ENCODE measurements around the gene LNX2.
A peak's percentile ranks its signal among the peaks of the same experiment; 100 is the strongest.

Gene LNX2

DNA sequence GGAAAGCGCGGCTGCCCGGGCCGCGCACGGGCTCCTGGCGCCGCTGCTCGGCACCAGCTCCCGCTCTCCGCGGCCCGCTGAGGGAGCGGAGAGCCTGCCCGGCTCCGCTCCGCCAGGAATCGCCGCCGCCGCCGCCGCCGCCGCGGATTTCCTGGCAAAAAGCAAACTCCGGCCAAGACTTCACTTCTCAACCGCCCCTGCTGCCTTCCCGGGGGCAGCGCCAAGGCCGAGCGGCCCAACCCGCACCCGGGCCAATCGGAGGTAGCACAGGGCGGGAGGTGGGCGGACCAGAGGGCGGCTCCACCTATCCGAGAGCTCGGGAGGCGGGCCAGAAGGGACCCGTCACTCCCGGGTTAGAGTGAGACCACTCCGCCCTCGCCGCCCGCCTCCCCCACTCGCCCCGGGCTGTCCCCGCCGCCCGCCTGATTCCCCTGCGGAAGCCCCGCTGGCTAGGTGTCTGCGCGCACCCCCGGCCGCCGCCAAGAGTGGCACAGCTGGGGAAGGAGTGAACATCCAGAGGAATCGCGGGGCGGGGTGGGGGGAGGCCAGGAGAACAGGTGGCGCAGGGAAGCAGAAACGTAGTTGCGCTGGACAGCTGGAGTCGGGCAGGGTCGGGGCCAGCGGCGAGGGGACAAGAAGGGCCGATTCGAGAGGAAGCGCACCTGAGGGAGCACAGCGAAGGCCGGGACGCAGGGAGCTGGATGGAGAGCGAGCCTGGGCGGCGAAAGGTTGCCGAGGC is at the start of gene LNX2:
LNX2 (minus strand) TSS at position 153 of the 739 bp plus-strand sequence. CDS start 38,826 bp downstream, outside the sequence.
- TF ChIP-seq, protein P1, sequence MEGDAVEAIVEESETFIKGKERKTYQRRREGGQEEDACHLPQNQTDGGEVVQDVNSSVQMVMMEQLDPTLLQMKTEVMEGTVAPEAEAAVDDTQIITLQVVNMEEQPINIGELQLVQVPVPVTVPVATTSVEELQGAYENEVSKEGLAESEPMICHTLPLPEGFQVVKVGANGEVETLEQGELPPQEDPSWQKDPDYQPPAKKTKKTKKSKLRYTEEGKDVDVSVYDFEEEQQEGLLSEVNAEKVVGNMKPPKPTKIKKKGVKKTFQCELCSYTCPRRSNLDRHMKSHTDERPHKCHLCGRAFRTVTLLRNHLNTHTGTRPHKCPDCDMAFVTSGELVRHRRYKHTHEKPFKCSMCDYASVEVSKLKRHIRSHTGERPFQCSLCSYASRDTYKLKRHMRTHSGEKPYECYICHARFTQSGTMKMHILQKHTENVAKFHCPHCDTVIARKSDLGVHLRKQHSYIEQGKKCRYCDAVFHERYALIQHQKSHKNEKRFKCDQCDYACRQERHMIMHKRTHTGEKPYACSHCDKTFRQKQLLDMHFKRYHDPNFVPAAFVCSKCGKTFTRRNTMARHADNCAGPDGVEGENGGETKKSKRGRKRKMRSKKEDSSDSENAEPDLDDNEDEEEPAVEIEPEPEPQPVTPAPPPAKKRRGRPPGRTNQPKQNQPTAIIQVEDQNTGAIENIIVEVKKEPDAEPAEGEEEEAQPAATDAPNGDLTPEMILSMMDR (IDR thresholded peaks at IDR 0.05; ENCODE audit: control insufficient read depth, insufficient read depth, low read depth, low read length, missing control alignments), result no peak
- peak; percentile 77 for DNase-seq (ENCODE audit: low read depth)
- peak within 1 kb of the TSS; percentile 53 for H3K4me3 ChIP-seq (ENCODE audit: control insufficient read depth, low read depth, low read length)

DNA sequence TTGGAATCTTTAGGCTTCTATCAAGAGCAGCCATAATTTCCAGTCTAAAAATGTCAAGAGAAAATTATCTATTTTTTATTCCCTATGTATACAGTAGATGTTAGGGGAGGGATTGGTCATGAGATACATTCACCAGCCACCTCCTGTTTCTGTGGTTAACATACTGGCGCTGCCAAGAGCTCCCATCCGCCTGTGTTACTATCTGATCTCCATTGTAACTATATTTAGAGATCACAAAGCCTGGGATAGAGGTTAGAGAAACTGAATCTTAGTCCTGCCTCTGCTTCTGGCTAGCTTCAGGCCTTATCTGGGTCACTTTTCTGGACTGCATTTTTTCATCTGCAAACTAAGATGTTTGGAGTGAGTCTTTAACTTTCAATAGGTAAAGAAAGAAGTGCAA is 47.6 kb upstream of the LNX2 start:
- TF ChIP-seq, protein P1 (IDR thresholded peaks at IDR 0.05; ENCODE audit: control insufficient read depth, insufficient read depth, low read depth, low read length, missing control alignments), result no peak
- no peak for DNase-seq (ENCODE audit: low read depth)
- no peak overlapping the region for H3K4me3 ChIP-seq (ENCODE audit: control insufficient read depth, low read depth, low read length)

GRCh38 chr13:27666951-27667350 is 46.6 kb upstream of the LNX2 start:
- H3K4me3 ChIP-seq (ENCODE audit: control insufficient read depth, low read depth, low read length), result no peak overlapping the region
- TF ChIP-seq, protein P1 (IDR thresholded peaks at IDR 0.05; ENCODE audit: control insufficient read depth, insufficient read depth, low read depth, low read length, missing control alignments), result no peak
- DNase-seq (ENCODE audit: low read depth), result no peak

DNA sequence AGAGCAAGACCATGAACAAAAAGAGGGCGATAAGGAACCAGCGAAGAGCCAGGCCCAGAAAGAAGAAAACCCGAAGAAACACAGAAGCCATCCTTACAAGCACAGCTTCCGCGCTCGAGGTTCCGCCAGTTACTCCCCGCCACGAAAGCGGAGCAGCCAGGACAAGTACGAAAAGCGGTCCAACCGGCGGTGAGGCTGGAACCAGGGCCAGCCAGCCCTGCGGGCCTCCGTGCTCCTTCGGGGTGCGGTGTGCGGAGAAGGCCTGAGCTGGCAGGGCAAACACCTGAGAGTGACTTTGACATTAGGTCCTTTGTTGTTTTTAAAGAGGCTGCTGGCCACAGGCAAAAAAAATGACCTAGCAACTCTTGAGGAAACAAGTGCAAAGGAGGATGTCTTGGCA is 45.4 kb upstream of the LNX2 start:
- no peak for DNase-seq (ENCODE audit: low read depth)
- H3K4me3 ChIP-seq (ENCODE audit: control insufficient read depth, low read depth, low read length), result no peak overlapping the region
- TF ChIP-seq, protein P1 (IDR thresholded peaks at IDR 0.05; ENCODE audit: control insufficient read depth, insufficient read depth, low read depth, low read length, missing control alignments), result no peak

- H3K4me3 ChIP-seq (ENCODE audit: control insufficient read depth, low read depth, low read length), result no peak overlapping the region
- no peak for DNase-seq (ENCODE audit: low read depth)
- TF ChIP-seq, protein P1 (IDR thresholded peaks at IDR 0.05; ENCODE audit: control insufficient read depth, insufficient read depth, low read depth, low read length, missing control alignments), result no peak
These were observed 45.0 kb upstream of the LNX2 start for GRCh38 chr13:27665333-27665732.

DNA sequence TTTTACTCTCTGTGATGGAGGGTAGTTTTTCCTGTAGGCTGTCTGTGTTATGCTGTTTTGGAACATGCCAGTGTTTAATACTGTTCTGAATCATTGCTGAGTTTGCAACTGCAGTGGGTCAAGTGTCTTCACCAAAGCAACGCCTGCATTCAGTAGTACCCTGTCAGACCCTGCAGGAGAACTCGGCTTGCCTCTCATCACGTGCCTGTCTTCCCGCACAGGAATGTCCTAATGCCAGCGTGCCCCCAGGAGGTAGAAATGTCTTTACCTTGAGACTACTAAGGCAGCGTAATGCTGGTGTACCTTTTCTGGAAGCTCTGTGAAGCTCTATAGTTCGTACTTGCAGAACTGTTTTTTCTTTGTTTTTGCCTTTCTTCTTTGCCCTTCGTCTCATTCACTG is 43.6 kb upstream of the LNX2 start:
- H3K4me3 ChIP-seq (ENCODE audit: control insufficient read depth, low read depth, low read length), result no peak overlapping the region
- TF ChIP-seq, protein P1 (IDR thresholded peaks at IDR 0.05; ENCODE audit: control insufficient read depth, insufficient read depth, low read depth, low read length, missing control alignments), result no peak
- no peak for DNase-seq (ENCODE audit: low read depth)

All from AG09309 (cell line).